HepG2 (cell line): ENCODE results near the gene MEGF6. TPM values are rescaled to one million over a fixed set of nuclear protein-coding genes. Genes with fewer than 3 reads are reported as not detected.

Experiments used
- AFF4 ChIP-seq: sonication (generic); formaldehyde crosslinking; IDR thresholded peaks from 2 replicates; pipeline ENCODE4 v1.4.0; 2020; ENCODE audit warnings: missing genetic modification reagents
- ATF4 ChIP-seq, 2 experiments: fragments of 450-650 bp in 1 of 2; sonication (generic) in 1 of 2; formaldehyde crosslinking; IDR thresholded peaks; 2 replicates each; pipeline versions ENCODE4 v1.5.0 to v1.8.0; 2020 to 2022; ENCODE audit warnings: mild to moderate bottlenecking in 1 of 2, missing genetic modification reagents in 1 of 2
- CC2D1A ChIP-seq: sonication (generic); formaldehyde crosslinking; IDR thresholded peaks from 2 replicates; pipeline ENCODE4 v1.8.1; 2023; ENCODE audit warnings: mild to moderate bottlenecking, missing genetic modification reagents
- CENPT ChIP-seq: sonication (generic); formaldehyde crosslinking; IDR thresholded peaks from 2 replicates; pipeline ENCODE4 v1.8.0; 2022; ENCODE audit warnings: low read depth, mild to moderate bottlenecking, moderate library complexity, missing genetic modification reagents
- DRAP1 ChIP-seq: IDR thresholded peaks from 2 replicates; pipeline ENCODE4 v1.6.1; 2016; ENCODE audit warnings: missing genetic modification reagents, missing compliant biosample characterization
- FOXA1 ChIP-seq, 2 experiments: fragments of 450-650 bp in 1 of 2; sonication (generic) in 1 of 2; formaldehyde crosslinking in 1 of 2; IDR thresholded peaks; 2 replicates each; pipeline versions ENCODE4 v1.4.0 to v1.6.1; 2016 to 2020; ENCODE audit warnings: missing genetic modification reagents in 1 of 2
- KDM6A ChIP-seq: IDR thresholded peaks from 2 replicates; pipeline ENCODE4 v1.6.1; 2016; ENCODE audit warnings: low read depth
- NCOA2 ChIP-seq: sonication (generic); formaldehyde crosslinking; IDR thresholded peaks from 2 replicates; pipeline ENCODE4 v1.8.0; 2022; ENCODE audit warnings: inconsistent platforms
- POGK ChIP-seq: sonication (generic); formaldehyde crosslinking; conservative IDR thresholded peaks from 2 replicates; pipeline ENCODE4 v1.8.0; 2022; ENCODE audit warnings: mild to moderate bottlenecking, moderate library complexity, missing genetic modification reagents
- SIX4 ChIP-seq: sonication (generic); formaldehyde crosslinking; IDR thresholded peaks from 2 replicates; pipeline ENCODE4 v1.4.0; 2020; ENCODE audit warnings: missing genetic modification reagents
- TFDP1 ChIP-seq: IDR thresholded peaks from 2 replicates; pipeline ENCODE4 v1.6.1; 2016; ENCODE audit warnings: missing compliant biosample characterization, missing genetic modification reagents, borderline replicate concordance
- THAP7 ChIP-seq: sonication (generic); formaldehyde crosslinking; IDR thresholded peaks from 2 replicates; pipeline ENCODE4 v1.8.1; 2023; ENCODE audit warnings: mild to moderate bottlenecking, missing genetic modification reagents
- YEATS4 ChIP-seq: sonication (generic); formaldehyde crosslinking; IDR thresholded peaks from 2 replicates; pipeline ENCODE4 v1.4.0; 2020; ENCODE audit warnings: missing genetic modification reagents, borderline replicate concordance
- ZNF180 ChIP-seq: sonication (generic); formaldehyde crosslinking; IDR thresholded peaks from 2 replicates; pipeline ENCODE4 v1.4.0; 2020; ENCODE audit warnings: low read depth, missing genetic modification reagents, borderline replicate concordance
- ZNF441 ChIP-seq: sonication (generic); formaldehyde crosslinking; IDR thresholded peaks from 2 replicates; pipeline ENCODE4 v1.7.0; 2021; ENCODE audit warnings: missing genetic modification reagents, borderline replicate concordance
- ZNF782 ChIP-seq: sonication (generic); formaldehyde crosslinking; IDR thresholded peaks from 2 replicates; pipeline ENCODE4 v1.4.0; 2020; ENCODE audit warnings: missing genetic modification reagents, mild to moderate bottlenecking, borderline replicate concordance
- polyA plus RNA-seq, 8 experiments: library from polyadenylated mRNA; depleted of rRNA in 3 of 8; stranded (reverse) in 7 of 8; unstranded in 1 of 8; fragments of >200 nt; fragmentation: Illumina TruSeq in 4 of 8; extraction: Trizol in 4 of 8; gene quantifications; 2 replicates each; pipeline versions ENCODE4 v1.2.1 to v1.2.3, GENCODE V29; 2011 to 2016; ENCODE audit warnings: low read depth in 4 of 8, missing spikeins in 1 of 8, mixed read lengths in 1 of 8; ENCODE audit not compliant: insufficient read depth in 1 of 8
- total RNA-seq, 5 experiments: library from RNA; depleted of rRNA; stranded (reverse); fragments of >200 nt; fragmentation: Illumina TruSeq; extraction: Trizol; gene quantifications; 2 replicates each; pipeline ENCODE4 v1.2.3, GENCODE V29; 2016; ENCODE audit warnings: low read depth in 1 of 5

Gene MEGF6
- total and polyA plus RNA-seq, 2 of the 13 experiments (the other 11 are each of a cell fraction or from before 2014, with no cell fraction given) = 1.9 TPM

GRCh38 chr1:3454811-3455618 lies 156.3 kb downstream of the MEGF6 start (continued):
- no peak; the same call in 1 of the 2 replicates for TF ChIP-seq POGK (CRISPR knock-in tag)
- TF ChIP-seq ZNF180 (CRISPR knock-in tag) = no peak
- TF ChIP-seq SIX4 = 0 out of 2 replicates have a peak, but pooled peaks have one; percentile 13
- TF ChIP-seq ZNF441 (CRISPR knock-in tag) = peak; percentile 97
- peak; percentile 50 for TF ChIP-seq NCOA2 (CRISPR knock-in tag)
- no peak for TF ChIP-seq THAP7 (CRISPR knock-in tag)
- 0 out of 2 replicates have a peak, but pooled peaks have one; percentile 22 for TF ChIP-seq DRAP1 (CRISPR knock-in tag)
- no peak for TF ChIP-seq CC2D1A (CRISPR knock-in tag)
- 0 out of 2 replicates have a peak, but pooled peaks have one; percentile 15 for TF ChIP-seq YEATS4 (CRISPR knock-in tag)
- no peak for TF ChIP-seq ZNF782 (CRISPR knock-in tag)
- TF ChIP-seq CENPT = no peak
- TF ChIP-seq FOXA1 (IDR thresholded peaks at IDR 0.05) = no peak
- no peak for TF ChIP-seq FOXA1 (CRISPR knock-in tag; IDR thresholded peaks at IDR 0.05)
- peak; percentile 46; the same call in 1 of the 2 replicates for TF ChIP-seq KDM6A (CRISPR knock-in tag)
- no peak for TF ChIP-seq ATF4 (CRISPR knock-in tag; IDR thresholded peaks at IDR 0.05)
- no peak for TF ChIP-seq AFF4 (CRISPR knock-in tag)
- peak; percentile 44; the same call in 1 of the 2 replicates for TF ChIP-seq TFDP1 (CRISPR knock-in tag)
